Measurements from ENCODE around the gene TWIST2.

DNA sequence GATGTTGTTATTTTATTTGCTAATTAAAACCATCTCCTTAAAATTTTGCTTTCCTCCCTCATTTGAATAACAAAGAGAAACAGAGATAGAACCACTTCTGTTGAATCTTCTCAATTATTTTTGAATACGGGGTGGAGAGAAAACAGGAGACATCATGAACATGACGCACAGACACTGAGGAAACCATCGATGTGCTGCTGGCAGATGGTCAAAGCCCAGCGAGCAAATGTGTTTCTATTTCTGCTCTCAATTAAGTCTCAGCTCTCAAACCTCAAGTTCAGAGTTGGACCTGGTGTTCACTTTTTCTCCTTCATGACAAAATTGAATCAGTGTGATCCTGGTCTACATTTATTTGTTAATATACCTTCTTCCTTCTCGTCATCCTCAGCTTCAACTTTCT is 36.1 kb upstream of the TWIST2 start:
- TF ChIP-seq, protein P1, sequence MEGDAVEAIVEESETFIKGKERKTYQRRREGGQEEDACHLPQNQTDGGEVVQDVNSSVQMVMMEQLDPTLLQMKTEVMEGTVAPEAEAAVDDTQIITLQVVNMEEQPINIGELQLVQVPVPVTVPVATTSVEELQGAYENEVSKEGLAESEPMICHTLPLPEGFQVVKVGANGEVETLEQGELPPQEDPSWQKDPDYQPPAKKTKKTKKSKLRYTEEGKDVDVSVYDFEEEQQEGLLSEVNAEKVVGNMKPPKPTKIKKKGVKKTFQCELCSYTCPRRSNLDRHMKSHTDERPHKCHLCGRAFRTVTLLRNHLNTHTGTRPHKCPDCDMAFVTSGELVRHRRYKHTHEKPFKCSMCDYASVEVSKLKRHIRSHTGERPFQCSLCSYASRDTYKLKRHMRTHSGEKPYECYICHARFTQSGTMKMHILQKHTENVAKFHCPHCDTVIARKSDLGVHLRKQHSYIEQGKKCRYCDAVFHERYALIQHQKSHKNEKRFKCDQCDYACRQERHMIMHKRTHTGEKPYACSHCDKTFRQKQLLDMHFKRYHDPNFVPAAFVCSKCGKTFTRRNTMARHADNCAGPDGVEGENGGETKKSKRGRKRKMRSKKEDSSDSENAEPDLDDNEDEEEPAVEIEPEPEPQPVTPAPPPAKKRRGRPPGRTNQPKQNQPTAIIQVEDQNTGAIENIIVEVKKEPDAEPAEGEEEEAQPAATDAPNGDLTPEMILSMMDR (IDR thresholded peaks at IDR 0.05), result no peak
- TF ChIP-seq POLR2AphosphoS5 (IDR thresholded peaks at IDR 0.05) (no peak), EP300 (IDR thresholded peaks at IDR 0.05) (no peak), POLR2A (IDR thresholded peaks at IDR 0.05) (no peak)
